B cell (primary cell): ENCODE results near the gene FGFR3. TPM values are rescaled to one million over a fixed set of nuclear protein-coding genes. Genes with fewer than 3 reads are reported as not detected.

Experiments
- ATAC-seq: fragments of 200-7000 bp; cut with Tn5 transposase; one replicate; pipeline ENCODE4 v1.10.0; 2021; ENCODE audit warnings: low read depth, mild to moderate bottlenecking, moderate number of reproducible peaks, moderate library complexity
- CTCF ChIA-PET: fragments of 350-600 bp; sonication (Branson Sonifier 250); formaldehyde crosslinking; loops from one replicate; lab custom pipeline; 2021; ENCODE audit warnings: antibody characterized with exemption, inconsistent platforms; lab: Charles Lee
- POLR2A ChIA-PET: fragments of 350-600 bp; sonication (Branson Sonifier 250); formaldehyde crosslinking; loops from one replicate; lab custom pipeline; 2021; ENCODE audit warnings: antibody characterized with exemption; lab: Charles Lee
- DNase-seq: peaks from one replicate; pipeline ENCODE4 v3.0.0; 2013
- H2AFZ ChIP-seq: 2 replicates; pipeline ENCODE4 v1.6.1; 2012; ENCODE audit warnings: mild to moderate bottlenecking, low read depth, low read length; ENCODE audit not compliant: insufficient read depth, poor library complexity, severe bottlenecking
- H3K27ac ChIP-seq, 2 donors: 1 replicate in 1 of 2; 2 replicates in 1 of 2; pipeline ENCODE4 v1.5.1; 2012 to 2013; ENCODE audit warnings: low read length in 2 of 2, mild to moderate bottlenecking in 2 of 2, moderate library complexity in 1 of 2
- H3K27me3 ChIP-seq, 4 experiments: fragments of 200-600 bp in 1 of 4; sonication (generic) in 1 of 4; replicated peaks in 1 of 4; 1 replicate in 2 of 4; 2 replicates in 2 of 4; pipeline versions ENCODE4 v1.6.1 to v1.7.0; 2013 to 2016; ENCODE audit warnings: low read length in 3 of 4, mild to moderate bottlenecking in 2 of 4, mixed read lengths in 1 of 4, moderate library complexity in 1 of 4; ENCODE audit not compliant: insufficient read depth in 4 of 4, control insufficient read depth in 3 of 4; ENCODE audit errors: control extremely low read depth in 1 of 4
- H3K36me3 ChIP-seq, 2 experiments: replicated peaks in 1 of 2; 1 replicate in 1 of 2; 2 replicates in 1 of 2; pipeline versions ENCODE4 v1.6.1 to v1.7.1; 2013; ENCODE audit warnings: low read length in 1 of 2; ENCODE audit not compliant: insufficient read depth in 2 of 2, control insufficient read depth in 1 of 2; ENCODE audit errors: control extremely low read depth in 1 of 2, extremely low read depth in 1 of 2
- H3K4me1 ChIP-seq, 2 donors: fragments of 200-600 bp in 1 of 2; sonication (generic) in 1 of 2; 1 replicate in 1 of 2; 2 replicates in 1 of 2; pipeline versions ENCODE4 v1.5.1 to v1.6.1; 2013 to 2017; ENCODE audit warnings: low read length in 2 of 2; ENCODE audit not compliant: control insufficient read depth in 2 of 2, insufficient read depth in 2 of 2
- H3K4me2 ChIP-seq: replicated peaks from 2 replicates; pipeline ENCODE3; 2012; ENCODE audit warnings: mild to moderate bottlenecking, low read depth, low read length; ENCODE audit not compliant: poor library complexity, severe bottlenecking
- H3K4me3 ChIP-seq, 5 experiments: fragments of 200-600 bp in 1 of 5; sonication (generic) in 1 of 5; 1 replicate in 3 of 5; 2 replicates in 2 of 5; pipeline versions ENCODE4 v1.5.1 to v1.7.0; 2011 to 2016; ENCODE audit warnings: low read length in 4 of 5, mild to moderate bottlenecking in 4 of 5, low read depth in 2 of 5, control low read depth in 1 of 5, moderate library complexity in 1 of 5; ENCODE audit not compliant: insufficient read depth in 1 of 5; ENCODE audit errors: control extremely low read depth in 1 of 5, extremely low read depth in 1 of 5
- H3K79me2 ChIP-seq: fragments of 200-600 bp; sonication (generic); one replicate; pipeline ENCODE4 v1.6.0; 2016; ENCODE audit warnings: low read length; ENCODE audit not compliant: control insufficient read depth, insufficient read depth
- H3K9ac ChIP-seq: fragments of 200-600 bp; sonication (generic); 2 replicates; pipeline ENCODE4 v1.6.1; 2017; ENCODE audit warnings: mild to moderate bottlenecking, low read length, moderate library complexity
- H3K9me3 ChIP-seq, 3 donors: one replicate each; pipeline versions ENCODE4 v1.6.1 to v1.7.1; 2013; ENCODE audit warnings: low read length in 2 of 3; ENCODE audit not compliant: control insufficient read depth in 2 of 3, insufficient read depth in 1 of 3; ENCODE audit errors: control extremely low read depth in 1 of 3
- H4K20me1 ChIP-seq: 2 replicates; pipeline ENCODE4 v1.6.0; 2012; ENCODE audit warnings: mild to moderate bottlenecking, low read length; ENCODE audit not compliant: insufficient read depth, control insufficient read depth, poor library complexity, severe bottlenecking
- H3K27ac Mint-ChIP-seq: one replicate; pipeline ENCODE4 v1.8.0; 2021; ENCODE audit warnings: mixed read lengths
- H3K27me3 Mint-ChIP-seq: one replicate; pipeline ENCODE4 v1.8.0; 2021; ENCODE audit warnings: mixed read lengths
- H3K4me1 Mint-ChIP-seq: one replicate; pipeline ENCODE4 v1.8.0; 2021; ENCODE audit warnings: mixed read lengths
- H3K4me3 Mint-ChIP-seq: one replicate; pipeline ENCODE4 v1.8.0; 2021; ENCODE audit warnings: mixed read lengths
- H3K9me3 Mint-ChIP-seq: one replicate; pipeline ENCODE4 v1.8.0; 2022; ENCODE audit warnings: mixed read lengths; ENCODE audit not compliant: insufficient read depth
- CTCF ChIP-seq: fragments of 200-600 bp; IDR thresholded peaks from one replicate; pipeline ENCODE4 v1.8.0; 2022; ENCODE audit warnings: antibody characterized with exemption, mild to moderate bottlenecking
- EZH2 ChIP-seq: IDR thresholded peaks from 2 replicates; pipeline ENCODE4 v1.6.1; 2012; ENCODE audit warnings: borderline replicate concordance, low read depth, mild to moderate bottlenecking, moderate library complexity, low read length; ENCODE audit not compliant: insufficient read depth, poor library complexity, severe bottlenecking
- WGBS: methylation state at CpG from one replicate; pipeline ENCODE4 v1.1.5; 2013; ENCODE audit warnings: missing lambda C conversion rate; ENCODE audit not compliant: insufficient coverage; 5-methylcytosine and 5-hydroxymethylcytosine counted together
- intact Hi-C: fragments of 100-400 bp; cut with micrococcal nuclease; formaldehyde crosslinking; loops from one replicate; pipeline ENCODE4 v1.10.0; 2022
- polyA plus RNA-seq: library from polyadenylated mRNA; depleted of rRNA; stranded (reverse); fragments of >200 nt; gene quantifications from 2 replicates; pipeline ENCODE4 v1.2.3, GENCODE V29; 2012
- total RNA-seq, 2 donors: library from RNA; stranded (reverse); fragments of 120-200 nt in 1 of 2; gene quantifications; 1 replicate in 1 of 2; 2 replicates in 1 of 2; pipeline versions ENCODE4 v1.2.3 to v1.2.4, GENCODE V29; 2013 to 2022

Gene FGFR3
- total and polyA plus RNA-seq, 2 donors (not counting 1 experiment from before 2014, with no cell fraction given) = not detected

- Histone ChIP-seq H3K27me3 (peaks cover 0 to 9% (median 2%) of the 10 kb centered on the region in 4 experiments), H3K4me3 (no peak overlapping the region), H3K9me3 (no peaks in the 10 kb centered on the region), H3K4me2 (no peak overlapping the region), H3K4me1 (no peaks in the 10 kb centered on the region), H2AFZ (no peak overlapping the region), H4K20me1 (no peaks in the 10 kb centered on the region), H3K36me3 (no peaks in the 10 kb centered on the region), H3K79me2 (no peaks in the 10 kb centered on the region), H3K27ac (no peak overlapping the region), H3K9ac (no peak overlapping the region)
- WGBS = 94% methylated on average over 51 of the region's 51 CpGs
- H3K4me3 Mint-ChIP-seq = no peak overlapping the region
- TF ChIP-seq CTCF (no peak), EZH2 (no peak)
- CTCF ChIA-PET = no interaction called here
- H3K9me3 Mint-ChIP-seq = no peaks in the 10 kb centered on the region
- DNase-seq = no peak
- intact Hi-C loops = no loop called here
- POLR2A ChIA-PET = no interaction called here
- no peak overlapping the region for H3K27ac Mint-ChIP-seq
- peaks cover 6% of the 10 kb centered on the region for H3K27me3 Mint-ChIP-seq
- no peak for ATAC-seq
- H3K4me1 Mint-ChIP-seq = no peaks in the 10 kb centered on the region
Observed at GRCh38 chr4:1803523-1804423, 10.7 kb downstream of the FGFR3 start.
